ENCODE data around the gene PNMA1. TPM values are rescaled to one million over a fixed set of nuclear protein-coding genes. Genes with fewer than 3 reads are reported as not detected.

Gene PNMA1
- total RNA-seq, 2 experiments from 2014 or later = 43.2 to 44.7 TPM

DNA sequence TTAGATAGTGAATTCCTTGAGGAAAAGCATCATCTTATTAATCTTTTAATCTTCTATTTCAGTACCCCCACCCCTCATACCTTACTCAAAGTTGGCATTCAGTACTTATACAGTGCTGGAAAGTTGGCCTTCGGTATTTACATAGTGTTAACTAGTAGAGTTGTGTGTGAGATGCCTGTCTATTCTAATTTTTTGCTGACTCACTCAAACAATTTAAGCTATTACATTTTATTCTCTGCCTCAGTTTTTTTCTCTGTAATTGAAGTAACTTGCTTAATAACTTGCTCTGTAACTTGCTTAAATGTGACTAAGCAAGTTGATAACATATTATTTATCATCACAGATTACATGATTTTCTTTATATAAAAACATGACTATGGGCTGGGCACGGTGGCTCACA is 49.1 kb downstream of the PNMA1 start:
- ChIA-PET POLR2A (no interaction called here), CTCF (no interaction called here)

DNA sequence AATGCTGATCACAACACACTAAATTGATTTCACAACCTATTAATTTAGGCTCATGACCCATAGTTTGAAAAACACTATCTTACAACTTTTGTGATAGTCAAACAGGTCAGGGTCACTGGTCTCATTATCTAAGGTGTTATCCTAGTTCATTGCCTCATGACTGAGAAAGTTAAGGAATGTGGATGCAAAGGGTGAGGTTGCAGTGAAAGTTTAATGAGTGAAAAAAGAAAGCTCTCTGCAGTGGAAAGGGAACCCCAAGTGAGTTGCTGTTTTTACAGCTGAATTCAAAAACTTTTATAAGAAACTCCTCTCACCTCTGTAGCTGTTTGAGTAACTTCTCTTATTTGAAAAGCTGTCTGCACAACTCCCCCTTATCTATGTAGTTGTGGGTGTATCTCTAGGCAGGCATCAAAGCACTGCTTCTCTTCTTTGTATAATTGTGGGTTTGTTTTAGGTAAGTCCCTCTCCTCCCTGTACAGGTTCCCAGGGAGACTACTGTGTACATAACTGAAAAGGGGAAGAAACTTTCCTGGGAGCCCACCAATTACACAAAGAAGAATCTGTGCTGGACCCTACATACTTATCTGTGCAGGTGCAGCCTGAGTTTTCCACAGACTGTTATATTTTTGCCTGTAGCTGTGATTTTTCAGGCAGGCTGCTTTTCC is 50.5 kb downstream of the PNMA1 start:
- POLR2A ChIA-PET = no interaction called here
- CTCF ChIA-PET = interaction anchor here (1.1 kb wide), 1 partner anchor 30 kb away, joined by 4 read pairs; no protein-coding TSS in a partner anchor

DNA sequence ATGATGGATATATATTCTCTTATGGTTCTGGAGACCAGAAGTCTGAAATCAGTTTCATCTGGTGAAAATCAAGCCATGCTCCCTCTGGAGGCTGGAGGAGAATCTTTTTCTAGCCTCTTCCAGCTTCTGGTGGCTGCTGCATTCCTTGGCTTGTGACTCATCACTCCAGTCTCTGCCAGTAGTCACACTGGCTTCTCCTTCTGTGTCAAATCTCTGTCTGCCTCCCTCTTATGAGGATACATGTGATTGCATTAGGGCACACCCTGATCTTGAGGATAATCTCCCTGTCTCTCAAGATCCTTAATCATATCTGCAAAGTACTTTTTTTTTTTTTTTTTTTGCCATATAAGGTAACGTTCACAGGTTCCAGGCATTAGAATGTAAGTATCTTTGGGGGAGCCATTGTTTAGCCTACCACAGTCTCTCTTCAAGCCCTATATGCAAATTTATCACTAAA is 51.7 kb downstream of the PNMA1 start:
- ChIA-PET POLR2A (no interaction called here), CTCF (interaction anchor here (0.9 to 1.1 kb wide), 2 partner anchors 16 to 28 kb away, joined by 3 to 4 read pairs; no protein-coding TSS in a partner anchor)

DNA sequence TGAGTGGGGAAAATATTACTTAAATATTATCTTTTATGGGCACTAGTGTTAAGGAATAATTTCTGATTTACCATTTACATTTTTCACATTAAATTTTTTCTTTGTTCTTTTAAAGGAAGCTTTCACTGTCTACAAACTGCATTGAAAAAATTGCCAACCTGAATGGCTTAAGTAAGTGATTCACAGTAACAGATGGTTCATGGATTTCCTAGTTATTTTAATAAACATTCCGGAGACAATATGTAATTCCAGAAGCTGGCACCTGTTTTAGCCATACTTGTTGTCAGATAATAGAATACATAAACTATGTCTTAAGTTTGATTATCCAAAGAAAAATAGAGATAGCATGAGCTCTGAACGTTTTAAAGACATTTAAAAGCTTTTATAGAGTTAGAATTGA is 52.3 kb downstream of the PNMA1 start:
- CTCF ChIA-PET = interaction anchor here (0.9 kb wide), 1 partner anchor 17 kb away, joined by 3 read pairs; no protein-coding TSS in a partner anchor
- POLR2A ChIA-PET = no interaction called here

Other genes with a start within 250 kb of the PNMA1 start
- 10 to 100 TPM; 25.7 to 26.2 TPM for gene RIOX1, start 223.5 kb downstream of the PNMA1 start, total RNA-seq
- under 1 TPM; 0.78 to 0.86 TPM for gene ACOT1, start 177.2 kb downstream of the PNMA1 start, total RNA-seq
- not detected for gene HEATR4, start 155.4 kb downstream of the PNMA1 start, total RNA-seq
- 10 to 100 TPM; 10.8 to 13.2 TPM for gene ACOT2, start 145.2 kb downstream of the PNMA1 start, total RNA-seq
- gene ACOT4, start 122.5 kb downstream of the PNMA1 start, total RNA-seq = 1 to 10 TPM; 4.0 to 4.5 TPM
- not detected for gene ACOT6, start 101.9 kb downstream of the PNMA1 start, total RNA-seq
- gene DNAL1, start 69.4 kb downstream of the PNMA1 start, total RNA-seq = 1 to 10 TPM; 9.9 TPM
- gene PTGR2, start 137.4 kb upstream of the PNMA1 start, total RNA-seq = 1 to 10 TPM; 4.5 to 5.0 TPM
- gene ZNF410, start 172.5 kb upstream of the PNMA1 start, total RNA-seq = 10 to 100 TPM; 66.1 to 66.7 TPM
- 1 to 10 TPM; 1.2 to 1.4 TPM for gene FAM161B, start 235.7 kb upstream of the PNMA1 start, total RNA-seq
- gene COQ6, start 235.9 kb upstream of the PNMA1 start, total RNA-seq = 10 to 100 TPM; 18.2 to 20.3 TPM

Measured in activated CD8-positive, alpha-beta memory T cell treated with anti-CD3 and anti-CD28 coated beads for 36 hours (primary cell).